ENCODE measurements around the gene DPCD. TPM values are rescaled to one million over a fixed set of nuclear protein-coding genes. Genes with fewer than 3 reads are reported as not detected.
"Not testable (repeated sequence)": the region's sequence is repeated elsewhere in the genome, so short reads cannot be mapped to it uniquely, and the experiment has no call there.

DPCD gene
- total and polyA plus RNA-seq, 4 donors = 5.1 to 6.9 (median 5.6) TPM

DNA sequence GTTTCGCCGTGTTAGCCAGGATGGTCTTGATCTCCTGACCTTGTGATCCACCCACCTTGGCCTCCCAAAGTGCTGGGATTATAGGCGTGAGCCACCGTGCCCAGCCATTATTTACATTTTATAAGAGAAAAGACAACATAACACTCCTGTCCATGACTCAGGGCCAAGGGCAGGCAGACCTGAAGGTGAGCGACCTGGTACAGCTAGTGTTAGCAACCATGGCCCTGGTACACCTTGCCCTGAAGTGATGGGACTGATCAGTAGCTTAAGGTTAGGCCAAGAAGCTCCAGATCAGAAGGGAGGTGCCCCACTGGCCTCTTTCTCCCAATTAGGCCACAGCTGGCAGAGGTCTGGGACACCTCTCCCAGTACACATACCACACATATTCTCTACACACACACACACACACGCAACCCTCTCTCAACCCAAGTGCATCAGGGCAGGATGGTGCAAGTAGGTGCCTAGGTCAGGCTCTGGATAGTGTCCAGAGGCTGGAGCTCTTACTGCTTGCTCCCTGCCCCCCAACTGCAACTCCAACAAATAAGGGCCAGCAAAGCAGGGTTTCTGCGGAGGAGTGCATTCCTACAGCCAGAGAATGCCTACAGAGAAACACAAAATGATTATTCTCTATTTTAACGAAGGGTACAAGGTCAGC lies 43.8 kb downstream of the DPCD start:
- Histone ChIP-seq H3K4me3 (ENCODE audit: low read depth in 1 of 3, low read length in 3 of 3) (no peak overlapping the region), H3K9ac (ENCODE audit: low read depth in 1 of 2, low read length in 2 of 2) (no peak overlapping the region), H3K9me3 (ENCODE audit: control insufficient read depth in 4 of 4, low read length in 3 of 4) (no peaks in the 10 kb centered on the region), H3K27me3 (ENCODE audit: control insufficient read depth in 4 of 4, insufficient read depth in 4 of 4, low read length in 3 of 4) (no peaks in the 10 kb centered on the region), H3K27ac (ENCODE audit: low read depth in 1 of 2, low read length in 2 of 2) (no peak overlapping the region), H3K36me3 (ENCODE audit: control insufficient read depth in 4 of 4, insufficient read depth in 3 of 4, low read depth in 1 of 4, low read length in 3 of 4) (peaks cover 0 to 12% (median 1%) of the 10 kb centered on the region in 4 donors), H3K4me1 (ENCODE audit: control insufficient read depth in 4 of 4, insufficient read depth in 4 of 4, low read length in 3 of 4) (no peaks in the 10 kb centered on the region)
- WGBS = 77% methylated on average over 8 of the region's 8 CpGs
- TF ChIP-seq FOXA1 (IDR thresholded peaks at IDR 0.05) (no peak), RXRA (IDR thresholded peaks at IDR 0.05) (no peak), HNF4A (conservative IDR thresholded peaks at IDR 0.05) (no peak), RAD21 (IDR thresholded peaks at IDR 0.05) (no peak), FOXA2 (IDR thresholded peaks at IDR 0.05) (no peak), YY1 (IDR thresholded peaks at IDR 0.05) (no peak), JUND (IDR thresholded peaks at IDR 0.05) (no peak), TAF1 (conservative IDR thresholded peaks at IDR 0.05) (no peak), EGR1 (IDR thresholded peaks at IDR 0.05; ENCODE audit: low read depth in 2 of 2) (no peak)
- TF ChIP-seq, protein P1, sequence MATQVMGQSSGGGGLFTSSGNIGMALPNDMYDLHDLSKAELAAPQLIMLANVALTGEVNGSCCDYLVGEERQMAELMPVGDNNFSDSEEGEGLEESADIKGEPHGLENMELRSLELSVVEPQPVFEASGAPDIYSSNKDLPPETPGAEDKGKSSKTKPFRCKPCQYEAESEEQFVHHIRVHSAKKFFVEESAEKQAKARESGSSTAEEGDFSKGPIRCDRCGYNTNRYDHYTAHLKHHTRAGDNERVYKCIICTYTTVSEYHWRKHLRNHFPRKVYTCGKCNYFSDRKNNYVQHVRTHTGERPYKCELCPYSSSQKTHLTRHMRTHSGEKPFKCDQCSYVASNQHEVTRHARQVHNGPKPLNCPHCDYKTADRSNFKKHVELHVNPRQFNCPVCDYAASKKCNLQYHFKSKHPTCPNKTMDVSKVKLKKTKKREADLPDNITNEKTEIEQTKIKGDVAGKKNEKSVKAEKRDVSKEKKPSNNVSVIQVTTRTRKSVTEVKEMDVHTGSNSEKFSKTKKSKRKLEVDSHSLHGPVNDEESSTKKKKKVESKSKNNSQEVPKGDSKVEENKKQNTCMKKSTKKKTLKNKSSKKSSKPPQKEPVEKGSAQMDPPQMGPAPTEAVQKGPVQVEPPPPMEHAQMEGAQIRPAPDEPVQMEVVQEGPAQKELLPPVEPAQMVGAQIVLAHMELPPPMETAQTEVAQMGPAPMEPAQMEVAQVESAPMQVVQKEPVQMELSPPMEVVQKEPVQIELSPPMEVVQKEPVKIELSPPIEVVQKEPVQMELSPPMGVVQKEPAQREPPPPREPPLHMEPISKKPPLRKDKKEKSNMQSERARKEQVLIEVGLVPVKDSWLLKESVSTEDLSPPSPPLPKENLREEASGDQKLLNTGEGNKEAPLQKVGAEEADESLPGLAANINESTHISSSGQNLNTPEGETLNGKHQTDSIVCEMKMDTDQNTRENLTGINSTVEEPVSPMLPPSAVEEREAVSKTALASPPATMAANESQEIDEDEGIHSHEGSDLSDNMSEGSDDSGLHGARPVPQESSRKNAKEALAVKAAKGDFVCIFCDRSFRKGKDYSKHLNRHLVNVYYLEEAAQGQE (IDR thresholded peaks at IDR 0.05) = no peak
- TF ChIP-seq, protein P2, sequence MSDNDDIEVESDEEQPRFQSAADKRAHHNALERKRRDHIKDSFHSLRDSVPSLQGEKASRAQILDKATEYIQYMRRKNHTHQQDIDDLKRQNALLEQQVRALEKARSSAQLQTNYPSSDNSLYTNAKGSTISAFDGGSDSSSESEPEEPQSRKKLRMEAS (IDR thresholded peaks at IDR 0.05) = no peak
- TF ChIP-seq, protein P3, sequence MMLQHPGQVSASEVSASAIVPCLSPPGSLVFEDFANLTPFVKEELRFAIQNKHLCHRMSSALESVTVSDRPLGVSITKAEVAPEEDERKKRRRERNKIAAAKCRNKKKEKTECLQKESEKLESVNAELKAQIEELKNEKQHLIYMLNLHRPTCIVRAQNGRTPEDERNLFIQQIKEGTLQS (IDR thresholded peaks at IDR 0.05) = no peak
- TF ChIP-seq, protein P4, sequence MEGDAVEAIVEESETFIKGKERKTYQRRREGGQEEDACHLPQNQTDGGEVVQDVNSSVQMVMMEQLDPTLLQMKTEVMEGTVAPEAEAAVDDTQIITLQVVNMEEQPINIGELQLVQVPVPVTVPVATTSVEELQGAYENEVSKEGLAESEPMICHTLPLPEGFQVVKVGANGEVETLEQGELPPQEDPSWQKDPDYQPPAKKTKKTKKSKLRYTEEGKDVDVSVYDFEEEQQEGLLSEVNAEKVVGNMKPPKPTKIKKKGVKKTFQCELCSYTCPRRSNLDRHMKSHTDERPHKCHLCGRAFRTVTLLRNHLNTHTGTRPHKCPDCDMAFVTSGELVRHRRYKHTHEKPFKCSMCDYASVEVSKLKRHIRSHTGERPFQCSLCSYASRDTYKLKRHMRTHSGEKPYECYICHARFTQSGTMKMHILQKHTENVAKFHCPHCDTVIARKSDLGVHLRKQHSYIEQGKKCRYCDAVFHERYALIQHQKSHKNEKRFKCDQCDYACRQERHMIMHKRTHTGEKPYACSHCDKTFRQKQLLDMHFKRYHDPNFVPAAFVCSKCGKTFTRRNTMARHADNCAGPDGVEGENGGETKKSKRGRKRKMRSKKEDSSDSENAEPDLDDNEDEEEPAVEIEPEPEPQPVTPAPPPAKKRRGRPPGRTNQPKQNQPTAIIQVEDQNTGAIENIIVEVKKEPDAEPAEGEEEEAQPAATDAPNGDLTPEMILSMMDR (IDR thresholded peaks at IDR 0.05; ENCODE audit: low read depth, low read length, missing input control) = no peak
- DNase-seq (ENCODE audit: low spot score) = no peak

DNA sequence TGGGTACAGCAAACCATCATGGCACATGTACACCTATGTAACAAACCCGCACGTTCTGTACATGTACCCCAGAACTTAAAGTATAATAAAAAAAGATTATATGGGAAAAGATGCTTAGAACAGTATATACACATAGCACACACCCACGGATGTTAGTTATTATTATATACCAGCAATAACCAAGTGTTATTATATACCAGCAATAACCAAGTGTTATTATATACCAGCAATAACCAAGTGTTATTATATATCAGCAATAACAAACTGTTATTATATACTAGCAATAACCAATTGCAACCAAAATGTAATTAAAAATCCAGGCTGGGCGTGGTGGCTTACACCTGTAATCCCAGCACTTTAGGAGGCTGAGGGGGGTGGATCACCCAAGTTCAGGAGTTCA lies 45.4 kb downstream of the DPCD start:
- not testable (repeated sequence) for H3K27me3 ChIP-seq (ENCODE audit: control insufficient read depth in 4 of 4, insufficient read depth in 4 of 4, low read length in 3 of 4); H3K4me1 ChIP-seq (ENCODE audit: control insufficient read depth in 4 of 4, insufficient read depth in 4 of 4, low read length in 3 of 4); DNase-seq (ENCODE audit: low spot score); H3K4me3 ChIP-seq (ENCODE audit: low read depth in 1 of 3, low read length in 3 of 3); H3K27ac ChIP-seq (ENCODE audit: low read depth in 1 of 2, low read length in 2 of 2); H3K9me3 ChIP-seq (ENCODE audit: control insufficient read depth in 4 of 4, low read length in 3 of 4); H3K9ac ChIP-seq (ENCODE audit: low read depth in 1 of 2, low read length in 2 of 2)
- WGBS = 94% methylated on average over 4 of the region's 4 CpGs
- H3K36me3 ChIP-seq (ENCODE audit: control insufficient read depth in 4 of 4, insufficient read depth in 3 of 4, low read depth in 1 of 4, low read length in 3 of 4) = peaks cover 2 to 14% (median 5%) of the 10 kb centered on the region in 4 donors

Data from liver (tissue), 9 donors.